Mononuclear cell (primary cell): Measurements from ENCODE around the gene NECTIN2. TPM values are rescaled to one million over a fixed set of nuclear protein-coding genes. Genes with fewer than 3 reads are reported as not detected.

ENCODE experiments used
- H3K27me3 ChIP-seq: 2 replicates; pipeline ENCODE4 v1.6.0; 2011; ENCODE audit warnings: low read length, control low read depth; ENCODE audit not compliant: insufficient read depth
- H3K4me1 ChIP-seq: 2 replicates; pipeline ENCODE4 v1.5.1; 2011; ENCODE audit warnings: mild to moderate bottlenecking, low read length, control low read depth; ENCODE audit not compliant: insufficient read depth
- H3K4me3 ChIP-seq: 2 replicates; pipeline ENCODE4 v1.5.1; 2011; ENCODE audit warnings: mild to moderate bottlenecking, low read length, moderate library complexity
- H3K9me3 ChIP-seq: 2 replicates; pipeline ENCODE4 v1.5.1; 2011; ENCODE audit warnings: low read depth, mild to moderate bottlenecking, control low read depth, low read length
- total RNA-seq: library from RNA; depleted of rRNA; stranded (reverse); fragments of >200 nt; gene quantifications from one replicate; pipeline ENCODE4 v1.2.3, GENCODE V29; 2012

Gene NECTIN2
- 22.1 TPM for total RNA-seq

GRCh38 chr19:44845612-44846454, at the start of gene NECTIN2:
Gene NECTIN2 (plus strand): TSS chr19:44846297. CDS start chr19:44846526, 229 bp downstream.
- peaks cover 46% of the 10 kb centered on the region for H3K4me1 ChIP-seq
- peaks cover 3% of the 10 kb centered on the region for H3K27me3 ChIP-seq
- H3K4me3 ChIP-seq = peak within 1 kb of the TSS; percentile 47
- no peaks in the 10 kb centered on the region for H3K9me3 ChIP-seq

- Histone ChIP-seq H3K9me3 (no peaks in the 10 kb centered on the region), H3K4me1 (peaks cover 9% of the 10 kb centered on the region), H3K27me3 (no peaks in the 10 kb centered on the region)
Observed at GRCh38 chr19:44796701-44797115, 49.4 kb upstream of the NECTIN2 start.

GRCh38 chr19:44799627-44800346, 46.3 kb upstream of the NECTIN2 start:
- H3K9me3 ChIP-seq = no peaks in the 10 kb centered on the region
- H3K4me3 ChIP-seq = no peak overlapping the region

More at GRCh38 chr19:44796701-44797115, 49.4 kb upstream of the NECTIN2 start:
- no peak overlapping the region for H3K4me3 ChIP-seq

GRCh38 chr19:44800461-44800860, 45.6 kb upstream of the NECTIN2 start:
- H3K4me1 ChIP-seq = peaks cover 9% of the 10 kb centered on the region
- H3K27me3 ChIP-seq = no peaks in the 10 kb centered on the region

More at GRCh38 chr19:44799627-44800346, 46.3 kb upstream of the NECTIN2 start:
- Histone ChIP-seq H3K27me3 (no peaks in the 10 kb centered on the region), H3K4me1 (peaks cover 9% of the 10 kb centered on the region)

GRCh38 chr19:44803442-44804428, 42.4 kb upstream of the NECTIN2 start:
- H3K4me1 ChIP-seq = peaks cover 3% of the 10 kb centered on the region
- H3K4me3 ChIP-seq = no peak overlapping the region
- H3K9me3 ChIP-seq = no peaks in the 10 kb centered on the region
- peaks cover 2% of the 10 kb centered on the region for H3K27me3 ChIP-seq

More at GRCh38 chr19:44800461-44800860, 45.6 kb upstream of the NECTIN2 start:
- no peaks in the 10 kb centered on the region for H3K9me3 ChIP-seq
- no peak overlapping the region for H3K4me3 ChIP-seq

GRCh38 chr19:44806291-44806690, 39.8 kb upstream of the NECTIN2 start:
- H3K4me3 ChIP-seq = no peak overlapping the region
- H3K4me1 ChIP-seq = peaks cover 6% of the 10 kb centered on the region
- peaks cover 7% of the 10 kb centered on the region for H3K27me3 ChIP-seq
- H3K9me3 ChIP-seq = no peaks in the 10 kb centered on the region

GRCh38 chr19:44807162-44807561, 38.9 kb upstream of the NECTIN2 start:
- H3K9me3 ChIP-seq = no peaks in the 10 kb centered on the region
- H3K4me3 ChIP-seq = no peak overlapping the region
- peaks cover 7% of the 10 kb centered on the region for H3K27me3 ChIP-seq
- peaks cover 6% of the 10 kb centered on the region for H3K4me1 ChIP-seq

GRCh38 chr19:44807652-44808462, 38.2 kb upstream of the NECTIN2 start:
- Histone ChIP-seq H3K9me3 (no peaks in the 10 kb centered on the region), H3K27me3 (peaks cover 7% of the 10 kb centered on the region), H3K4me1 (peaks cover 6% of the 10 kb centered on the region), H3K4me3 (no peak overlapping the region)

- peaks cover 7% of the 10 kb centered on the region for H3K27me3 ChIP-seq
- H3K4me3 ChIP-seq = no peak within 1 kb of the TSS
- no peaks in the 10 kb centered on the region for H3K9me3 ChIP-seq
- H3K4me1 ChIP-seq = peaks cover 6% of the 10 kb centered on the region
Observed at GRCh38 chr19:44808463-44809371, 37.4 kb upstream of the NECTIN2 start, which contains the start of gene BCAM. Gene BCAM (plus strand): TSS chr19:44809103. CDS start chr19:44809125, 22 bp downstream.

GRCh38 chr19:44809577-44810233, 36.4 kb upstream of the NECTIN2 start:
- peaks cover 7% of the 10 kb centered on the region for H3K27me3 ChIP-seq
- no peaks in the 10 kb centered on the region for H3K9me3 ChIP-seq

GRCh38 chr19:44810234-44811121, 35.6 kb upstream of the NECTIN2 start:
- no peaks in the 10 kb centered on the region for H3K9me3 ChIP-seq
- H3K27me3 ChIP-seq = peaks cover 7% of the 10 kb centered on the region
- no peak overlapping the region for H3K4me3 ChIP-seq
- peaks cover 6% of the 10 kb centered on the region for H3K4me1 ChIP-seq

More at GRCh38 chr19:44809577-44810233, 36.4 kb upstream of the NECTIN2 start:
- H3K4me3 ChIP-seq = no peak overlapping the region
- H3K4me1 ChIP-seq = peaks cover 6% of the 10 kb centered on the region

- Histone ChIP-seq H3K4me1 (peaks cover 6% of the 10 kb centered on the region), H3K9me3 (no peaks in the 10 kb centered on the region), H3K4me3 (no peak overlapping the region), H3K27me3 (peaks cover 7% of the 10 kb centered on the region)
Observed at GRCh38 chr19:44811122-44811419, 35.0 kb upstream of the NECTIN2 start.
